Lung (tissue), 12 donors: ENCODE data around the gene CYP3A5. TPM values are rescaled to one million over a fixed set of nuclear protein-coding genes. Genes with fewer than 3 reads are reported as not detected.

Source experiments
- ATAC-seq: fragments of 200-7000 bp; cut with Tn5 transposase; one replicate; pipeline ENCODE4 v1.9.1; 2020; ENCODE audit warnings: moderate number of reproducible peaks; ENCODE audit not compliant: insufficient read depth, low FRiP score
- DNase-seq, 3 donors: peaks; one replicate each; pipeline ENCODE4 v3.0.0-alpha.2; 2013 to 2017
- H3K27ac ChIP-seq, 2 donors: one replicate each; pipeline ENCODE4 v1.5.1; 2013; ENCODE audit warnings: mild to moderate bottlenecking in 2 of 2, moderate library complexity in 2 of 2, control low read depth in 1 of 2, inconsistent platforms in 1 of 2, low read depth in 1 of 2, low read length in 1 of 2
- H3K27me3 ChIP-seq, 3 donors: one replicate each; pipeline ENCODE4 v1.5.1; 2013; ENCODE audit warnings: low read length in 2 of 3; ENCODE audit not compliant: control insufficient read depth in 3 of 3, insufficient read depth in 3 of 3
- H3K36me3 ChIP-seq, 4 donors: one replicate each; pipeline ENCODE4 v1.5.1; 2013; ENCODE audit warnings: low read length in 4 of 4, mild to moderate bottlenecking in 1 of 4, moderate library complexity in 1 of 4; ENCODE audit not compliant: control insufficient read depth in 4 of 4, insufficient read depth in 4 of 4
- H3K4me1 ChIP-seq, 5 donors: one replicate each; pipeline ENCODE4 v1.5.1; 2013; ENCODE audit warnings: low read length in 5 of 5, mild to moderate bottlenecking in 2 of 5, moderate library complexity in 1 of 5; ENCODE audit not compliant: control insufficient read depth in 5 of 5, insufficient read depth in 5 of 5
- H3K4me3 ChIP-seq: one replicate; pipeline ENCODE4 v1.5.1; 2013; ENCODE audit warnings: mild to moderate bottlenecking, control low read depth, moderate library complexity
- H3K9ac ChIP-seq, 2 donors: one replicate each; pipeline ENCODE4 v1.5.1; 2013; ENCODE audit warnings: low read length in 2 of 2, control low read depth in 1 of 2; ENCODE audit not compliant: insufficient read depth in 1 of 2
- H3K9me3 ChIP-seq, 4 donors: one replicate each; pipeline ENCODE4 v1.5.1; 2013; ENCODE audit warnings: low read length in 3 of 4, mild to moderate bottlenecking in 1 of 4, moderate library complexity in 1 of 4; ENCODE audit not compliant: control insufficient read depth in 4 of 4, insufficient read depth in 3 of 4
- CTCF ChIP-seq: IDR thresholded peaks from 2 replicates; pipeline ENCODE4 v1.5.1; 2012; ENCODE audit warnings: mild to moderate bottlenecking; ENCODE audit errors: control extremely low read depth, extremely low read depth
- WGBS, 2 donors: extraction: QIAGEN DNeasy Blood & Tissue Kit; methylation state at CpG; one replicate each; pipeline ENCODE4 v1.1.7; 2013; 5-methylcytosine and 5-hydroxymethylcytosine counted together
- polyA plus RNA-seq, 2 donors: library from polyadenylated mRNA; stranded (reverse); fragments of 200-250 nt; gene quantifications; one replicate each; pipeline ENCODE4 v1.2.1, GENCODE V29; 2013
- total RNA-seq, 2 donors: library from RNA; depleted of rRNA in 1 of 2; stranded (reverse); fragments of >200 nt in 1 of 2; gene quantifications; one replicate each; pipeline ENCODE4 v1.2.1, GENCODE V29; 2014 to 2021
- donor health status: control.
- donor health status: control.
- donor health status: Bipolar disorder and iron deficiency.
- donor health status: healthy.
- donor health status: DM: yes; HTN: yes; CAD: no.

The CYP3A5 gene
- total and polyA plus RNA-seq, 4 donors, result 2.2 to 26.3 (median 10.9) TPM

- H3K27me3 ChIP-seq, result no peaks in the 10 kb centered on the region
- DNase-seq (no peak), ATAC-seq (no peak)
- peaks cover 0 to 16% (median 7%) of the 10 kb centered on the region in 4 donors for H3K36me3 ChIP-seq
- H3K27ac ChIP-seq, result no peak overlapping the region
- no peaks in the 10 kb centered on the region for H3K9me3 ChIP-seq
- H3K4me1 ChIP-seq, result peaks cover 0 to 8% (median 6%) of the 10 kb centered on the region in 5 donors
- WGBS, 2 donors, result 47 to 59% methylated on average over 3 of the region's 3 CpGs
- H3K9ac ChIP-seq, result no peak overlapping the region
- H3K4me3 ChIP-seq, result no peak overlapping the region
- TF ChIP-seq CTCF, result no peak
These were observed 65.3 kb downstream of the CYP3A5 start for GRCh38 chr7:99614495-99614894.

- Histone ChIP-seq H3K27ac (no peak overlapping the region), H3K36me3 (no peaks in the 10 kb centered on the region), H3K27me3 (no peaks in the 10 kb centered on the region), H3K9me3 (no peaks in the 10 kb centered on the region), H3K4me3 (no peak overlapping the region), H3K9ac (no peak overlapping the region), H3K4me1 (no peaks in the 10 kb centered on the region)
- ATAC-seq, result no peak
- 79 to 90% methylated on average over 9 of the region's 9 CpGs for WGBS, 2 donors
- TF ChIP-seq CTCF, result no peak
- DNase-seq, result no peak
These were observed 72.2 kb downstream of the CYP3A5 start for GRCh38 chr7:99607548-99607947.

GRCh38 chr7:99606531-99606930 is 73.3 kb downstream of the CYP3A5 start:
- Histone ChIP-seq H3K4me3 (no peak overlapping the region), H3K9ac (no peak overlapping the region), H3K36me3 (no peaks in the 10 kb centered on the region), H3K27me3 (no peaks in the 10 kb centered on the region), H3K27ac (no peak overlapping the region), H3K4me1 (no peaks in the 10 kb centered on the region), H3K9me3 (peaks cover 0 to 2% (median 0%) of the 10 kb centered on the region in 4 donors)
- no peak for TF ChIP-seq CTCF
- ATAC-seq (no peak), DNase-seq (no peak)
- 76 to 81% methylated on average over 8 of the region's 8 CpGs for WGBS, 2 donors

- Histone ChIP-seq H3K27ac (no peak overlapping the region), H3K9me3 (peaks cover 0 to 2% (median 0%) of the 10 kb centered on the region in 4 donors), H3K4me1 (no peaks in the 10 kb centered on the region), H3K36me3 (no peaks in the 10 kb centered on the region), H3K9ac (no peak overlapping the region), H3K27me3 (no peaks in the 10 kb centered on the region), H3K4me3 (no peak overlapping the region)
- no peak for TF ChIP-seq CTCF
- DNase-seq (no peak), ATAC-seq (no peak)
- WGBS, 2 donors, result 97% methylated on average over 7 of the region's 7 CpGs
These were observed 74.3 kb downstream of the CYP3A5 start for GRCh38 chr7:99605527-99605926.
